Stimulated activated CD8-positive, alpha-beta memory T cell treated with anti-CD3 and anti-CD28 coated beads, Interleukin-4, amount 100 ng/mL, for 48 hours (primary cell): ENCODE measurements around the gene PCDHGA4.
"Not testable (repeated sequence)": the region's sequence is repeated elsewhere in the genome, so short reads cannot be mapped to it uniquely, and the experiment has no call there.

ENCODE experiments used
- DNase-seq: peaks from one replicate; pipeline ENCODE4 v3.0.0-alpha.2; 2020

The PCDHGA4 gene

DNA sequence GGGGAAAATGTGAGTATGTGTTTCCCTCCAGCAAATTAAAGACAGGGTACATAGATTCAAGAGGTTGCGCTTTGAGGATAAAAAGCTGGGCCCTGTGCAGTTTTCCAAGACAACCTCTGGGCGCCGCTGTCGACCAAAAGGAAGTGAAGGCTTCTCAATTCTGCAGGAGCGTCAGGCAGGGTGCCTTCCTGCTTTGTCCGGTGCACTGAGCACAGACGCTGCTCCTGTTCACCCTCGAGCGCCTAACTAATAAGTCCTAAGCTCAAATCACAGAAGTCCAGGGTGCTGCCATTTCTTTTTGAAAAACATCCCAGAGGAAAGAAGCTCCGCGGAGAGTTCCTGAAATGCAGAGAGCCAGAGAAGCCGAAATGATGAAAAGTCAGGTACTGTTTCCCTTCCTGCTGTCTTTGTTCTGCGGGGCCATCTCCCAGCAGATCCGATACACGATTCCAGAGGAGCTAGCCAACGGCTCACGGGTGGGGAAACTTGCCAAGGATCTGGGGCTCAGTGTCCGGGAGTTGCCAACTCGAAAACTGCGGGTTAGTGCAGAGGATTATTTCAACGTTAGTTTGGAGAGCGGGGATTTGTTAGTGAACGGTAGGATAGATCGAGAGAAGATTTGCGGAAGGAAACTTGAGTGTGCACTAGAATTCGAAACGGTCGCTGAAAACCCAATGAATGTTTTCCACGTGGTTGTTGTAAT lies 4.8 kb upstream of the PCDHGA4 start, which contains the start of gene PCDHGB1:
Gene PCDHGB1 (plus strand): TSS at position 183 of the 703 bp plus-strand sequence. CDS start 162 bp downstream, at position 345.
- DNase-seq: peak; percentile 51

DNA sequence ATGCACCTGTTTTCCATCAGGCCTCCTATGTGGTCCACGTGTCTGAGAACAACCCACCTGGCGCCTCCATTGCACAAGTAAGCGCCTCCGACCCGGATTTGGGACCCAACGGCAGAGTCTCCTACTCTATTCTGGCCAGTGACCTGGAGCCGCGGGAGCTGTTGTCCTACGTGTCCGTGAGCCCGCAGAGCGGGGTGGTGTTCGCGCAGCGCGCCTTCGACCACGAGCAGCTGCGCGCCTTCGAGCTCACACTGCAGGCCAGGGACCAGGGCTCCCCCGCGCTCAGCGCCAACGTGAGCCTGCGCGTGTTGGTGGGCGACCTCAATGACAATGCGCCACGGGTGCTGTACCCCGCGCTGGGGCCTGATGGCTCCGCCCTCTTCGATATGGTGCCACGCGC lies 3.2 kb upstream of the PCDHGA4 start:
- no peak for DNase-seq

DNA sequence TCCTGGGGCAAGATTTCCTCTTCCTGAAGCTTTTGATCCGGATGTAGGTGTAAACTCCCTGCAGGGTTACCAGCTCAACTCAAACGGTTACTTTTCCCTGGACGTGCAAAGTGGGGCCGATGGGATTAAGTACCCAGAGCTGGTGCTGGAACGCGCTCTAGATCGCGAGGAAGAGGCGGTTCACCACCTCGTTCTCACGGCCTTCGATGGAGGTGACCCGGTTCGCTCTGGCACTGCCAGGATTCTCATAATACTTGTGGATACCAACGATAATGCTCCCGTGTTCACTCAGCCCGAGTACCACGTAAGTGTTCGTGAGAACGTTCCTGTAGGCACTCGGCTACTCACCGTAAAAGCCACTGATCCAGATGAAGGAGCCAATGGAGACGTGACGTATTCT lies 820 bp downstream of the PCDHGA4 start:
- no peak for DNase-seq

DNA sequence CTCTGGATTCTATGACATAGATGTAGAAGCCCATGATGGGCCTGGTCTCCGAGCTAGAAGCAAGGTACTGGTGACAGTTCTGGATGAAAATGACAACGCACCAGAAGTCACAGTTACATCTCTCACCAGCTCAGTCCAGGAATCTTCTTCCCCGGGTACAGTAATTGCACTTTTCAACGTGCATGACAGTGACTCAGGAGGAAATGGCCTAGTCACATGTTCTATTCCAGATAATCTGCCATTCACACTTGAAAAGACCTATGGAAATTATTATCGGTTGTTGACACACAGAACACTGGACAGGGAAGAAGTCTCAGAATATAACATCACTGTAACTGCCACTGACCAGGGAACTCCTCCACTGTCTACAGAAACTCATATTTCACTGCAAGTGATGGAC lies 1.3 kb downstream of the PCDHGA4 start:
- no peak for DNase-seq

DNA sequence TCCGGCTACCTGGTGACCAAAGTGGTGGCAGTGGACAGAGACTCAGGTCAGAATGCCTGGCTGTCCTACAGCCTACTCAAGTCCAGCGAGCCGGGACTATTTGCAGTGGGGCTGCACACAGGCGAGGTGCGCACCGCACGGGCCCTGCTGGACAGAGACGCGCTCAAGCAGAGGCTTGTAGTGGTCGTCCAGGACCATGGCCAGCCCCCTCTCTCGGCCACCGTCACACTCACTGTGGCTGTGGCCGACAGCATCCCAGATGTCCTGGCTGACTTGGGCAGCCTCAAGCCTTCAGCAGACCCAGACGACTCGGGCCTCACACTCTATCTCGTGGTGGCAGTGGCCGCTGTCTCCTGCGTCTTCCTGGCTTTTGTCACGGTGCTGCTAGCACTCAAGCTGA lies 2.1 kb downstream of the PCDHGA4 start:
- no peak for DNase-seq

DNA sequence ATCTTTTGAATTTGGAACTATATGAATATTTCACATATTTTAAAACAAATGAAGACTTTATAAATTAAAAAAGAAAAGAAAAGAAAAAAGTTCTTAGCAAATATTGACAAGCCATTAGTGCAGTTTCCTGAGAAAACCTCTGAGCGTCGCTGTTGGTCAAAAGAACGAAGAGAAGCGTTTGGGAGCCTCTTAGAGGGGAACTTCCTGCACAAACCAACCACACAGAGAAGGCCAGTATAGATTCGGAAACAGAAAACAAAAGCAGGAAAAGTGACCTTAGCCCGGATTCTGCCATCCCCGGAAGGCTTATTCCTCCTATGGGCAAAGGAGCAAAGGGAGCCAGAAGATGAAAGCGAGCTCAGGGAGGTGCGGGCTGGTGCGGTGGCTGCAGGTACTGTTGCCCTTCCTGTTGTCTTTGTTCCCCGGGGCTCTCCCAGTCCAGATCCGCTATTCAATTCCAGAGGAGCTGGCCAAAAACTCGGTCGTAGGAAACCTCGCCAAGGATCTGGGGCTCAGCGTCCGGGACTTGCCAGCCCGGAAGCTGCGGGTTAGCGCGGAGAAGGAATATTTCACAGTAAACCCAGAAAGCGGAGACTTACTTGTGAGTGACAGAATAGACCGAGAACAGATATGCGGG lies 5.1 kb downstream of the PCDHGA4 start, which contains the start of gene PCDHGB2:
Gene PCDHGB2 (plus strand): TSS at position 205 of the 637 bp plus-strand sequence. CDS start 142 bp downstream, at position 347.
- no peak for DNase-seq

DNA sequence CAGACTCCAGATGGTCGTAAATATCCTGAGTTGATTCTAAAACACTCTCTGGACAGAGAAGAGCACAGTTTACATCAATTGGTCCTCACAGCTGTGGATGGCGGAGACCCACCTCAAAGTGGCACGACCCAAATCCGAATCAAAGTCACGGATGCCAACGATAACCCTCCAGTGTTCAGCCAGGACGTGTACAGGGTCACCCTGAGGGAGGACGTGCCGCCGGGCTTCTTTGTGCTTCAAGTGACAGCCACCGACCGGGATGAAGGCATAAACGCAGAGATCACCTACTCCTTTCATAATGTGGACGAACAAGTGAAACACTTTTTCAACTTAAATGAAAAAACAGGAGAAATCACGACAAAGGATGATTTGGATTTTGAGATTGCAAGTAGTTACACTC lies 5.9 kb downstream of the PCDHGA4 start:
- no peak for DNase-seq

DNA sequence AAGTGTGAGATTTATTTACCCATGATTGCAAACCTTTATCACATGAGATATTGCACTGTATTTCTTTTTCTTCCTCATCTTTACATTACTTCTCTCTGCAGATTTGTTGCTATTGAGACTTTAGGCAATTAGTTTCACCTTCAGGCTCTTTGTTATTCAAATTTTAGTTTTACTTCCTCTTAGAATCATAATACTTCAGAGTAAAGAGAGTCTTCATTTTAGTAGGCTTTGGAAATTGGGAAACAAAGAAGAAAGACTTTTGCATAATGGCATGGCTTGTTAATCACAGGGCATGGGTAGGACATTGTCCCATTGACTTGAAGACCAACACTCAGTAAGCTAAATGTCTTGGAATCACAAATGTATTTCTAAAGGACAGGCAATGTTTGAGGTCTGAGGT lies 7.9 kb downstream of the PCDHGA4 start:
- DNase-seq: no peak

DNA sequence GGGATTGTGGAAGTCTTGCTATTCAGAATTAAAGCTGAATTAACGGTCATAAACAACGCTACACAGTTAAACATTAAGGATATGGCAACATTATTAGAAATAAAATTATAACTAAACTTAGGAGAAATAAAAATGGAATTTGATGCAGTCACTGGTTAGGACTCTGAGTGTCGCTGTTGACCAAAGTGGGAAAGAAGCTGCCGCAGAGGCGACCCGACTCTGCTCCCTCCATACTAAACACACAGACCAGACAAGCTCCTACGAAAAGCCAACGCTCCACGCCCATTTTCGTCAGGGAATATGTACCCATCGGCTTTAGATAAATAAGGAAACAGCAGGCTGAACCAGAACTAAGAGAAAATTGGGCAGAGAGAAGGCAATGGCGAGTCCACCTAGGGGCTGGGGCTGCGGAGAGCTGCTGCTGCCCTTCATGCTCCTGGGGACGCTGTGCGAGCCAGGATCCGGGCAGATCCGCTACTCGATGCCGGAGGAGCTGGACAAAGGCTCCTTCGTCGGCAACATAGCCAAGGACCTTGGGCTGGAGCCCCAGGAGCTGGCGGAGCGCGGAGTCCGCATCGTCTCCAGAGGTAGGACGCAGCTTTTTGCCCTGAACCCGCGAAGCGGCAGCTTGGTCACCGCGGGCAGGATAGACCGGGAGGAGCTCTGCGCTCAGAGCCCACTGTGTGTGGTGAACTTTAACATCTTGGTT lies 9.3 kb downstream of the PCDHGA4 start, which contains the start of gene PCDHGA5:
Gene PCDHGA5 (plus strand): TSS at position 211 of the 709 bp plus-strand sequence. CDS start 169 bp downstream, at position 380.
- no peak for DNase-seq

DNA sequence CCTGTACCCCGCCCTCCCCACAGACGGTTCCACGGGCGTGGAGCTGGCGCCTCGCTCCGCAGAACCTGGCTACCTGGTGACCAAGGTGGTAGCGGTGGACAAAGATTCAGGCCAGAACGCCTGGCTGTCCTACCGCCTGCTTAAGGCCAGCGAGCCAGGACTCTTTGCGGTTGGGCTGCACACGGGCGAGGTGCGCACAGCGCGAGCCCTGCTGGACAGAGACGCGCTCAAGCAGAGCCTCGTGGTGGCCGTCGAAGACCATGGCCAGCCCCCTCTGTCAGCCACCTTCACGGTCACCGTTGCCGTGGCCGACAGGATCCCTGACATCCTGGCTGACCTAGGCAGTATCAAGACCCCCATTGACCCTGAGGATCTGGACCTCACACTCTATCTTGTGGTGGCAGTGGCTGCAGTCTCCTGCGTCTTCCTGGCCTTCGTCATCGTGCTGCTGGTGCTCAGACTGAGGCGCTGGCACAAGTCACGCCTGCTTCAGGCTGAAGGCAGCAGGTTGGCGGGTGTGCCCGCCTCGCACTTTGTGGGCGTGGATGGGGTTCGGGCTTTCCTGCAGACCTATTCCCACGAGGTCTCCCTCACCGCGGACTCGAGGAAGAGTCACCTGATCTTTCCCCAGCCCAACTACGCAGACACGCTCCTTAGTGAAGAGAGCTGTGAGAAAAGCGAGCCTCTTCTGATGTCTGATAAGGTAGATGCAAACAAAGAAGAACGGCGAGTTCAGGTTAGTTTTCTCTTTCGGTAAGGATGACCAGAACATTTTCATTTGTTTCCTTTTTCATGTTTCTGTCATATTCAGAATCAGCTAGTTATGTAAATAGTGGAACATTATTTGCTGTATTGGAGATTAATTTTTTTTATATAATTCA lies 11.4 kb downstream of the PCDHGA4 start:
- no peak for DNase-seq

DNA sequence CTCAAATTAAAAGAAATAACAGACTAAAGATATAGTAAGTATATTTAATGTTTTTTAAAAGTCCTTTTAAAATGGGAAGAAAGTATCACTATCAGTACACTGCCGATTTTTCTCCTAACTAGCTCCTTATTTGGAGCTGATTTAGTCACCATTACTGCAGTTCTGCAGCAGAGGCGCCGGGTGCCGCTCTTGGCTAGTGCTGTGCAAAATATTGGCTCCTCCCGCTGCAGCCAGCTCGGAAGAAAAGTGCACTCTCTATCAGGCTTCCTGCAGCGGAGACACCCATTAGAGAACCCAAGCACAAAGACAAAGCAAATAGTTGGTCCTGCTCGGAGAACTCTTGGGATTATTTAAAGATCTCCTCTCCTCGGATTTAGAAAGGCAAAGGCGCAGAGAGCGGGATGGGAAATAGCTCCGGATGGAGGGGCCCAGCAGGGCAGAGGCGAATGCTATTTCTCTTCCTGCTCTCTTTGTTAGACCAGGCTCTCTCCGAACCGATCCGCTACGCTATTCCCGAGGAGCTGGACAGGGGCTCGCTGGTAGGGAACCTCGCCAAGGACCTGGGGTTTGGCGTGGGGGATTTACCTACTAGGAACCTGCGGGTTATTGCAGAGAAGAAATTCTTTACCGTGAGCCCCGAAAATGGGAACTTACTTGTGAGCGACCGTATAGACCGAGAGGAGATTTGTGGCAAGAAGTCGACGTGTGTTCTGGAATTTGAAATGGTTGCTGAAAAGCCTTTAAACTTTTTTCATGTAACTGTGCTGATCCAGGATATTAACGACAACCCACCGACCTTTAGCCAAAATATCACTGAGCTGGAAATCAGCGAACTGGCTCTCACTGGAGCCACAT lies 15.4 kb downstream of the PCDHGA4 start, which contains the start of gene PCDHGB3:
Gene PCDHGB3 (plus strand): TSS at position 249 of the 855 bp plus-strand sequence. CDS start 153 bp downstream, at position 402.
- DNase-seq: no peak

DNA sequence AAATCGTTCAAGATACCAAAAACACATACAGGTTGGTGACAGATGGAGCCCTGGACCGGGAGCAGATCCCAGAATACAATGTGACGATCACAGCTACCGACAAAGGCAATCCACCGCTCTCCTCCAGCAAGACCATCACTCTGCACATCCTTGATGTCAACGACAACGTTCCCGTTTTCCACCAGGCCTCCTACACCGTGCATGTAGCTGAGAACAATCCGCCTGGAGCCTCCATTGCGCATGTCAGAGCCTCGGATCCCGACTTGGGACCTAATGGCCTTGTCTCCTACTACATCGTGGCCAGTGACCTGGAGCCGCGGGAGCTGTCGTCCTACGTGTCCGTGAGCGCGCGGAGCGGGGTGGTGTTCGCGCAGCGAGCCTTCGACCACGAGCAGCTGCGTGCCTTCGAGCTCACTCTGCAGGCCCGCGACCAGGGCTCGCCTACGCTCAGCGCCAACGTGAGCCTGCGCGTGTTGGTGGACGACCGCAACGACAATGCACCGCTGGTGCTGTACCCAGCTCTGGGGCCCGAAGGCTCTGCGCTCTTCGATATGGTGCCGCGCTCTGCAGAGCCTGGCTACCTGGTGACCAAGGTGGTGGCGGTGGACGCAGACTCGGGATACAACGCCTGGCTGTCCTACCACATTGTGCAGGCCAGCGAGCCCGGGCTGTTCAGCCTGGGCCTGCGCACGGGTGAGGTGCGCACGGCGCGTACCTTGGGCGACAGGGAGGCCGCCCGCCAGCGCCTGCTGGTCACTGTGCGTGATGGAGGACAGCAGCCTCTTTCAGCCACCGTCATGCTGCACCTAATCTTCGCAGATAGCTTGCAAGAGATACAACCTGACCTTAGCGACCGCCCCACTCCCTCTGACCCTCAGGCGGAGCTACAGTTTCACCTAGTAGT lies 17.0 kb downstream of the PCDHGA4 start:
- no peak for DNase-seq

DNA sequence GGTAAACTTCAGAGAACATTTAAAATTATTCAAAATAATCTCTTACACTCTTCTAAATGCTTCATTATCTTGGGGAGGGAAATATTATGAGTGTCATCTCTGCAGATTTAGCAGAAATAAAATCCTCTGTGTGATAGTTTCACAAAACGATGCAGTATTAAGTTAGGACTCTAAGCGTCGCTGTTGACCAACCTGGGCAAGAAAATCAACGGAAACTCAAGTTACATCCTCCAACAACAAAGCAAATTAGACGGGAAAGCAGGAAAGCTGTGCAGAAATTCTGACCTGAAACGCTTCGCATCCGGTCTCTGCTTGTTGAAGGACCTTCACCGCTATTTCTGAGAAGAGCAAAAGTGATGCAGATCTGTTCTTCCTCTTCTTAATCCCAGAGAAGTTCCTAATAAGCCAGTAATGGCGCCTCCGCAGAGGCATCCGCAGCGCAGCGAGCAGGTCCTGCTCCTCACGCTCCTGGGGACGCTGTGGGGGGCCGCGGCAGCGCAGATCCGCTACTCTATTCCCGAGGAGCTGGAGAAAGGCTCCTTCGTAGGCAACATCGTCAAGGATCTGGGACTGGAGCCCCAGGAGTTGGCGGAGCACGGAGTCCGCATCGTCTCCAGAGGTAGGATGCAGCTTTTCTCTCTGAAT lies 19.0 kb downstream of the PCDHGA4 start, which contains the start of gene PCDHGA6:
Gene PCDHGA6 (plus strand): TSS at position 219 of the 645 bp plus-strand sequence. CDS start 193 bp downstream, at position 412.
- no peak for DNase-seq

DNA sequence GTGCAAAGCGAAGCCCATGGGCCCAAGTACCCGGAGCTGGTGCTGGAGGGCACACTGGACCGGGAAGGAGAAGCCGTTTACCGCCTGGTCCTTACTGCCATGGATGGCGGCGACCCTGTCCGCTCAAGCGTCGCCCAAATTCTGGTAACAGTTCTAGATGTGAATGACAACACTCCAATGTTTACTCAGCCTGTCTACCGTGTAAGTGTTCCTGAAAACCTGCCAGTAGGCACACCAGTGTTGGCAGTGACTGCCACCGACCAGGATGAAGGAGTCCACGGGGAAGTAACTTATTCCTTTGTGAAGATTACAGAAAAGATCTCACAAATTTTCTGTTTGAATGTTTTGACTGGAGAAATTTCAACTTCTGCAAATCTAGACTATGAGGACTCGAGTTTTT lies 19.8 kb downstream of the PCDHGA4 start:
- no peak for DNase-seq

DNA sequence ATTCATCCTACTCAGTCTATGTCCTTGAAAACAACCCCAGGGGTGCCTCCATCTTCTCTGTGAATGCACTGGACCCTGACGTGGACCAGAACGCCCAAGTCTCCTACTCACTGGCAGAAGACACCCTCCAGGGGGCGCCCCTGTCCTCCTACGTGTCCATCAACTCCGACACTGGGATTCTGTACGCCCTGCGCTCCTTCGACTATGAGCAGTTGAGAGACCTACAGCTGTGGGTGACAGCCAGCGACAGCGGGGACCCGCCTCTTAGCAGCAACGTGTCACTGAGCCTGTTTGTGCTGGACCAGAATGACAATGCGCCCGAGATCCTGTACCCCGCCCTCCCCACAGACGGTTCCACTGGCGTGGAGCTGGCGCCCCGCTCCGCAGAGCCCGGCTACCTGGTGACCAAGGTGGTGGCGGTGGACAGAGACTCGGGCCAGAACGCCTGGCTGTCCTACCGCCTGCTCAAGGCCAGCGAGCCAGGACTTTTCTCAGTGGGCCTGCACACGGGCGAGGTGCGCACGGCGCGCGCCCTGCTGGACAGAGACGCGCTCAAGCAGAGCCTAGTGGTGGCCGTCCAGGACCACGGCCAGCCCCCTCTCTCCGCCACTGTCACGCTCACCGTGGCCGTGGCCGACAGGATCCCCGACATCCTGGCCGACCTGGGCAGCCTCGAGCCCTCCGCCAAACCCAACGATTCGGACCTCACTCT lies 20.8 kb downstream of the PCDHGA4 start:
- not testable (repeated sequence) for DNase-seq

DNA sequence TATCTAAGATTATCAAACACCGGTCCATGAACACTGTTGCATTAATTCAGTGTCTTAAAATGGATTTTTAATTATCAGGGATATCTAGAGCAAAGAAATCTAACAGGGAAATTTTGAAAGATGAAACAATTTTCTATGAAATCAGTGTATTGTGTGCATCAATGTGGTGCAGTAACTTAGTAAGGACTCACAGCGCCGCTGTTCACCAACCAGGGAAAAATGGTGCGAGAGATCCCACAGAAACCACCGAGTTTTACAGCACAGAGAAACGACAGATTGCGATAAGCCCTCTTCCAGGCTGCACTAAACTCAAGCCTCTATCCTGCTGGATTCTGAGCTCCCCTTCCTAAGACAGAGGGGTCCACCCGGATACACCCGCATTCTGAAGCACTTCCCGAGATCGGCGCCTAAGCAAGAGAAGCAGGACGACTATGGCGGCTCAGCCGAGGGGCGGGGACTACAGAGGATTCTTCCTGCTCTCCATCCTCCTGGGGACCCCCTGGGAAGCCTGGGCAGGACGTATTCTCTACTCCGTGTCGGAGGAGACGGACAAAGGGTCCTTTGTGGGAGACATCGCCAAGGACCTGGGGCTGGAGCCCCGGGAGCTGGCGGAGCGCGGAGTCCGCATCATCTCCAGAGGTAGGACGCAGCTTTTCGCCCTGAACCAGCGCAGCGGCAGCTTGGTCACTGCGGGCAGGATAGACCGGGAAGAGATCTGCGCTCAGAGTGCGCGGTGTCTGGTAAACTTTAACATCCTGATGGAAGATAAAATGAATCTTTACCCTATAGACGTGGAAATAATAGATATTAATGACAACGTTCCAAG lies 27.9 kb downstream of the PCDHGA4 start, which contains the start of gene PCDHGA7:
Gene PCDHGA7 (plus strand): TSS at position 274 of the 826 bp plus-strand sequence. CDS start 158 bp downstream, at position 432.
- no peak for DNase-seq

DNA sequence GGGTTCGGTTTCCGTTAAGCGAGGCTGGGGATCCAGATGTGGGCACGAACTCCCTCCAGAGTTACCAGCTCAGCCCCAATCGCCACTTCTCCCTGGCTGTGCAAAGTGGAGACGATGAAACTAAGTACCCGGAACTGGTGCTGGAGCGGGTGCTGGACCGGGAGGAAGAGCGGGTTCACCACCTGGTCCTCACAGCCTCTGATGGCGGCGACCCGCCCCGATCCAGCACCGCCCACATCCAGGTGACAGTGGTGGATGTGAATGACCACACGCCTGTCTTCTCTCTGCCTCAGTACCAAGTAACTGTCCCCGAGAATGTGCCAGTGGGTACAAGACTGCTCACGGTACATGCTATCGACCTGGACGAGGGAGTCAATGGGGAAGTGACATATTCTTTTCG lies 28.5 kb downstream of the PCDHGA4 start:
- no peak for DNase-seq
